Adrenal gland (tissue), 5 donors: ENCODE data around the gene SPAG9.

Source experiments
- POLR2A ChIP-seq, 2 donors: fragments of 450-650 bp; IDR thresholded peaks; one replicate each; pipeline ENCODE4 v1.6.1; 2017; ENCODE audit warnings: antibody characterized with exemption in 2 of 2, mild to moderate bottlenecking in 2 of 2, moderate library complexity in 1 of 2
- TF ChIP-seq, protein P1 (sequence below), 6 experiments: fragments of 450-650 bp in 4 of 6; fragments of 200-600 bp in 2 of 6; sonication (generic) in 1 of 6; IDR thresholded peaks; 1 replicate in 5 of 6; 2 replicates in 1 of 6; pipeline versions ENCODE4 v1.5.1 to v1.8.0; 2016 to 2021; ENCODE audit warnings: antibody characterized with exemption in 6 of 6, mild to moderate bottlenecking in 2 of 6, moderate library complexity in 1 of 6
- donor health status: DM: no; HTN: no; CAD: no.

DNA sequence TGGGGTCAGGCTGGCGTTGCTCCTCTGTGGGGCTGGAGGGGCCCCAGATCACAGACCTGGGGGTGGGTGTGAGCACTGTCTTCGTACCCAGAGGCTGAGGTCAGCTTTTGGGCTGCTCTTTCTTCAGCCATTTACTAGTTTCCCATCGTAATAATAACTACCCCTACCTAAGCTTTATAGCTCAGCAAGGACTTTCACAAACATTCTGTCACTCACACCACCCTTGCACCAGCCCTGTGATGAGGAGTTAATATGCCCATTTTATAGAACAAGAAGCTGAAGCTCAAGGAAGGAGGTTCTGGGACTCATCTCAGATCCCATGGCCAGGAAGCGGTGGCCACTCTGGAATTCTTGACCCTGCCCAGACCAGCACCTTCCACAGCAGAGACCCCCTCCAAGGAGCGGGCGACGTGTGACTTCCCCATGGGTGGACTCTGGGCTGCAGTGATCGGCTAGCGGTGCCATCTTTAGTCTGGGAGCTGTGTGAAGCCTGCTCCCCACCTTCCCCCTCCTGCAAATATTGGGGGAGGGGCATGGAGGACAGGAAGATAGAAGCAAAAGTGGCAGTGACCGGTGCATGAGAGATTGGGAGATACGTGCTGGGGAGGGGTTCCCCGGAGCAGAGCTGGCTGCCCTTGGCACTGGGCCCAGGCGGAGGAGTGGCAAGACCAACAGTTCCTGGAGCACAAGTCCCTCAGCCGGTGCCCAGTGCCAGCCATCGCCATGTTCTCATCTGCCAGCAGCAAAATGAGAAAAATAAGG is 172.7 kb downstream of the SPAG9 start:
- TF ChIP-seq, protein P1, sequence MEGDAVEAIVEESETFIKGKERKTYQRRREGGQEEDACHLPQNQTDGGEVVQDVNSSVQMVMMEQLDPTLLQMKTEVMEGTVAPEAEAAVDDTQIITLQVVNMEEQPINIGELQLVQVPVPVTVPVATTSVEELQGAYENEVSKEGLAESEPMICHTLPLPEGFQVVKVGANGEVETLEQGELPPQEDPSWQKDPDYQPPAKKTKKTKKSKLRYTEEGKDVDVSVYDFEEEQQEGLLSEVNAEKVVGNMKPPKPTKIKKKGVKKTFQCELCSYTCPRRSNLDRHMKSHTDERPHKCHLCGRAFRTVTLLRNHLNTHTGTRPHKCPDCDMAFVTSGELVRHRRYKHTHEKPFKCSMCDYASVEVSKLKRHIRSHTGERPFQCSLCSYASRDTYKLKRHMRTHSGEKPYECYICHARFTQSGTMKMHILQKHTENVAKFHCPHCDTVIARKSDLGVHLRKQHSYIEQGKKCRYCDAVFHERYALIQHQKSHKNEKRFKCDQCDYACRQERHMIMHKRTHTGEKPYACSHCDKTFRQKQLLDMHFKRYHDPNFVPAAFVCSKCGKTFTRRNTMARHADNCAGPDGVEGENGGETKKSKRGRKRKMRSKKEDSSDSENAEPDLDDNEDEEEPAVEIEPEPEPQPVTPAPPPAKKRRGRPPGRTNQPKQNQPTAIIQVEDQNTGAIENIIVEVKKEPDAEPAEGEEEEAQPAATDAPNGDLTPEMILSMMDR (IDR thresholded peaks at IDR 0.05): no peak
- TF ChIP-seq POLR2A (IDR thresholded peaks at IDR 0.05): peak in 1 of 2 donors; percentile 33
